ENCODE measurements around the gene NTM. TPM values are rescaled to one million over a fixed set of nuclear protein-coding genes. Genes with fewer than 3 reads are reported as not detected.

The NTM gene
- total and polyA plus RNA-seq, 2 of the 8 experiments (the other 6 are each of a cell fraction or from before 2014, with no cell fraction given): 13.4 to 20.0 TPM

DNA sequence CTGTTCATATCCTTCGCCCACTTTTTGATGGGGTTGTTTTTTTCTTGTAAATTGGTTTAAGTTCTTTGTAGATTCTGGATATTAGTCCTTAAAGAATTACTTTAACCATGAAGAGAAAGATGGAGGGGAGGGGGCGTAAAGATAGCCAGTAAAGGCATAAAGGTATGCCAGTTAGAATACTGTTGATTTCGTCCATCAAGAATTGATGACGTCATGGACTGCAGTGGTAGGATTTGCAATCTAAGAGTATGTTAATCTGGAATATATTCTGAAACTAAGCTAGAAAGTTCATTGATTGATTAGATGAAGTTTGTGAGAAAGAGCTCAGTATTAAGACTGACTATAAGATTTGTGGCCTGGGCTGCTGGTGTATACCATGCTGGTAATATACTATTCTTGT lies 856.1 kb downstream of the NTM start:
- no peak overlapping the region for H3K4me3 ChIP-seq (ENCODE audit: extremely low read depth in 1 of 4, insufficient read depth in 2 of 4, low read depth in 3 of 4, low read length in 4 of 4)
- no peaks in the 10 kb centered on the region for H4K20me1 ChIP-seq (replicated peaks in 1 of 2; ENCODE audit: control insufficient read depth in 1 of 2, insufficient read depth in 2 of 2, low read length in 2 of 2)
- H3K4me2 ChIP-seq (ENCODE audit: insufficient read depth in 1 of 2, low read depth in 2 of 2, low read length in 2 of 2): no peak overlapping the region
- no peak overlapping the region for H2BK12ac ChIP-seq (ENCODE audit: low read depth, low read length)
- no peak overlapping the region for H3K4ac ChIP-seq (replicated peaks; ENCODE audit: insufficient read length, low read depth, low read length)
- H3K27ac ChIP-seq (ENCODE audit: low read depth, low read length): no peak overlapping the region
- no peak overlapping the region for H2BK15ac ChIP-seq (ENCODE audit: low read length)
- FAIRE-seq (no peak), DNase-seq (ENCODE audit: low read depth in 1 of 2, low spot score in 2 of 2) (no peak)
- H4K8ac ChIP-seq (ENCODE audit: extremely low read depth, insufficient read depth, low read length): no peak overlapping the region
- no peaks in the 10 kb centered on the region for H3K4me1 ChIP-seq (replicated peaks in 1 of 4; ENCODE audit: control insufficient read depth in 3 of 4, insufficient read depth in 4 of 4, low read length in 3 of 4)
- no peak overlapping the region for H2BK5ac ChIP-seq (ENCODE audit: low read depth, low read length)
- H3K79me1 ChIP-seq (ENCODE audit: low read depth, low read length): no peaks in the 10 kb centered on the region
- no peak overlapping the region for H3K9ac ChIP-seq (replicated peaks in 1 of 4; ENCODE audit: extremely low read depth in 1 of 4, low read depth in 3 of 4, low read length in 3 of 4)
- no peaks in the 10 kb centered on the region for H3K9me3 ChIP-seq (ENCODE audit: insufficient read depth in 2 of 2, low read depth in 1 of 2, low read length in 1 of 2)
- H3K18ac ChIP-seq (ENCODE audit: extremely low read depth, low read length): no peak overlapping the region
- H3K23me2 ChIP-seq (ENCODE audit: low read depth, low read length): no peaks in the 10 kb centered on the region; the same call in 1 of the 2 replicates
- no peaks in the 10 kb centered on the region for H3K36me3 ChIP-seq (ENCODE audit: control insufficient read depth in 2 of 4, insufficient read depth in 4 of 4, low read length in 3 of 4)
- CTCF ChIA-PET (ENCODE audit: partially characterized antibody): interaction anchor here (0.6 kb wide), 1 partner anchor 1297 kb away, joined by 3 read pairs; no protein-coding TSS in a partner anchor
- H2AK5ac ChIP-seq (ENCODE audit: low read depth, low read length): no peak overlapping the region
- H2BK20ac ChIP-seq (ENCODE audit: low read length): no peak overlapping the region
- no peak overlapping the region for H3K56ac ChIP-seq (replicated peaks; ENCODE audit: insufficient read length, low read depth, low read length)
- no peaks in the 10 kb centered on the region for H3K27me3 ChIP-seq (replicated peaks in 1 of 4; ENCODE audit: control insufficient read depth in 3 of 4, extremely low read depth in 1 of 4, insufficient read depth in 3 of 4, low read length in 3 of 4)
- H2BK120ac ChIP-seq (replicated peaks; ENCODE audit: low read depth, low read length): no peak overlapping the region
- H3K23ac ChIP-seq (ENCODE audit: insufficient read length): no peak overlapping the region
- 91% methylated on average over 4 of the region's 4 CpGs; no CpG with 5 or more reads in 1 of the 2 experiments for WGBS, 2 experiments (ENCODE audit: extremely low coverage in 1 of 2, insufficient coverage in 1 of 2, insufficient read length in 1 of 2, insufficient replicate concordance in 2 of 2, low coverage in 1 of 2, low lambda C conversion rate in 2 of 2, missing lambda C conversion rate in 1 of 2)
- no peaks in the 10 kb centered on the region for H3K79me2 ChIP-seq (ENCODE audit: control insufficient read depth in 1 of 2, insufficient read depth in 2 of 2, low read length in 2 of 2)
- H4K91ac ChIP-seq (replicated peaks; ENCODE audit: insufficient read length, low read length): no peak overlapping the region
- POLR2A ChIA-PET (ENCODE audit: partially characterized antibody): no interaction called here
- no peak overlapping the region for H2AFZ ChIP-seq (ENCODE audit: low read length)
- no peak overlapping the region for H3K14ac ChIP-seq (ENCODE audit: insufficient read length)
- no peak overlapping the region for H4K5ac ChIP-seq (ENCODE audit: insufficient read length, low read depth, low read length)
- no peak for TF ChIP-seq SAP30 (IDR thresholded peaks at IDR 0.05; ENCODE audit: insufficient read depth, insufficient replicate concordance, low read length)
- no peak for TF ChIP-seq CTCF (IDR thresholded peaks at IDR 0.05; ENCODE audit: control extremely low read depth in 1 of 3, insufficient read depth in 1 of 3, low read depth in 1 of 3, low read length in 3 of 3)
- no peak for TF ChIP-seq JUND (IDR thresholded peaks at IDR 0.05; ENCODE audit: low read length)
- TF ChIP-seq KDM4A (IDR thresholded peaks at IDR 0.05; ENCODE audit: low read depth, low read length, severe bottlenecking): no peak
- no peak for TF ChIP-seq EZH2 (IDR thresholded peaks at IDR 0.05; ENCODE audit: low read depth, low read length, severe bottlenecking)
- TF ChIP-seq SP2 (IDR thresholded peaks at IDR 0.05; ENCODE audit: low read length): no peak
- no peak for TF ChIP-seq POLR2AphosphoS5 (IDR thresholded peaks at IDR 0.05; ENCODE audit: low read depth, low read length)
- TF ChIP-seq CHD1 (IDR thresholded peaks at IDR 0.05; ENCODE audit: low read depth, low read length): no peak
- no peak for TF ChIP-seq NANOG (IDR thresholded peaks at IDR 0.05; ENCODE audit: insufficient read depth, low read depth, low read length, poor library complexity, severe bottlenecking)
- TF ChIP-seq BRCA1 (IDR thresholded peaks at IDR 0.05; ENCODE audit: low read depth, low read length): no peak
- TF ChIP-seq SP4 (IDR thresholded peaks at IDR 0.05; ENCODE audit: low read length): no peak
- no peak for TF ChIP-seq RBBP5 (IDR thresholded peaks at IDR 0.05; ENCODE audit: borderline replicate concordance, low read depth, low read length)
